ENCODE measurements around the gene DSCAML1.

The DSCAML1 gene

DNA sequence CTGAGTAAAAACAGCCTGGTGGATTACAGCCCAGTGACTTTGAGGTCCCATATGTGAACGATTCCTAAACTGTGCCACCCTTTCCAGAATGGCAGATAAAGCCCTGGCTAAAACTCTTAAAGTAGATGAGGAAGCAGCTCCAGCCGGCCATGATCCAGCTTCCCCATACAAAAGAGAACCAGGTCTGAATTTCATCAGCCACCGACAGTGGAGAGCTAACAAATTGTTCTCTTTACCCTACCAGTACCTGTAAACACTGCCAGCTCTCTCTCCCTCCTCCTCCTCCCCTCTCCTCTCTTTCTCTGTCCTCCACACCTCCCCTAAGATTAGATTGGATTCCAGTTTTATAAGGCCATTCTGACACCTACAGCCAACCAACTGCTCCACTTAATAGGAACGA is 176.9 kb downstream of the DSCAML1 start:
- peaks cover 13% of the 10 kb centered on the region for H3K27me3 Mint-ChIP-seq
- ATAC-seq (ENCODE audit: low read depth) = no peak

DNA sequence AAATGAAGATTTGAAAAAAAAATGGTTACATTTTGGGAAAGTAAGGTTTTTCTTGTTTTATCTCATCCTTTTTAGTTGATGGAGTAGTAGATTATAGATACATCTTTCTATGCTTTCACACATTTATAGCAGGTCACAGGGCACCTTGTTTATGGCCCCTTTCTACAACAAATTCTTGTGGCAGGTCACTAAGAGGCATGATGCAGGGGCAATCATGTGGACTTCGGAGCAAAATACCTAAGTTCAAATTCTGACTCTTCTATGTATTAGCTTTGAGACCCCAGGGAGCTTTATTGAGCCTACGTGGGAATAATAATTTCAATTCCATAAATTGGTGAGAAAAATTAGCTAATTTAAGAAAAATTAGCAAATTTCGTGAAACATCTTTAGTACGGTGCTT is 177.4 kb downstream of the DSCAML1 start:
- Mint-ChIP-seq H3K9me3 (peaks cover 2% of the 10 kb centered on the region), H3K36me3 (no peaks in the 10 kb centered on the region), H3K4me3 (no peak overlapping the region), H3K27ac (no peak overlapping the region), H3K27me3 (peaks cover 13% of the 10 kb centered on the region), H3K4me1 (no peaks in the 10 kb centered on the region)
- DNase-seq (ENCODE audit: low spot score in 2 of 2) (no peak), ATAC-seq (ENCODE audit: low read depth) (no peak)

More for the DNA sequence above, 176.9 kb downstream of the DSCAML1 start:
- no peak for DNase-seq (ENCODE audit: low spot score in 2 of 2)
- Mint-ChIP-seq H3K27ac (no peak overlapping the region), H3K9me3 (peaks cover 2% of the 10 kb centered on the region), H3K4me3 (no peak overlapping the region), H3K4me1 (no peaks in the 10 kb centered on the region), H3K36me3 (no peaks in the 10 kb centered on the region)

DNA sequence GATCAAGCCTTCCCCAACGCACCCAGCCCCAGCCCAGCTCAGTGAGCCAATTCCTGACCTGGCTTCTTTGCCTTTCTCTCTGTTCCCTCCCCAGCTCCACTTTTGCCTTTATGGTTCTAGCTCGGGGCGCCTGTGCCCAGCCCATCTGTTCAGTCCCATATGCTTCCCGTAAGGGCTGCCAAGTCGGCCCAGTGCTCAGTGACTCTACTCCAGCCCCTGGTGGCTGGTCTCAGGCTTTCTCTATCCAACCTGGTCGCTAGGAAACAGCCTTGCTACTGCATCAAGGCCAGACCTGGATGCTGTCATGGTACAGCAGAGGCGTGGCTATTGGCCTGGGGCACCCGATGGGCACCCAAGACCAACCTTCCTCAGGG is 178.0 kb downstream of the DSCAML1 start:
- Mint-ChIP-seq H3K27me3 (peaks cover 18% of the 10 kb centered on the region), H3K36me3 (no peaks in the 10 kb centered on the region), H3K9me3 (peaks cover 2% of the 10 kb centered on the region), H3K4me1 (no peaks in the 10 kb centered on the region), H3K4me3 (no peak overlapping the region), H3K27ac (no peak overlapping the region)
- ATAC-seq (ENCODE audit: low read depth) = no peak
- no peak for DNase-seq (ENCODE audit: low spot score in 2 of 2)

DNA sequence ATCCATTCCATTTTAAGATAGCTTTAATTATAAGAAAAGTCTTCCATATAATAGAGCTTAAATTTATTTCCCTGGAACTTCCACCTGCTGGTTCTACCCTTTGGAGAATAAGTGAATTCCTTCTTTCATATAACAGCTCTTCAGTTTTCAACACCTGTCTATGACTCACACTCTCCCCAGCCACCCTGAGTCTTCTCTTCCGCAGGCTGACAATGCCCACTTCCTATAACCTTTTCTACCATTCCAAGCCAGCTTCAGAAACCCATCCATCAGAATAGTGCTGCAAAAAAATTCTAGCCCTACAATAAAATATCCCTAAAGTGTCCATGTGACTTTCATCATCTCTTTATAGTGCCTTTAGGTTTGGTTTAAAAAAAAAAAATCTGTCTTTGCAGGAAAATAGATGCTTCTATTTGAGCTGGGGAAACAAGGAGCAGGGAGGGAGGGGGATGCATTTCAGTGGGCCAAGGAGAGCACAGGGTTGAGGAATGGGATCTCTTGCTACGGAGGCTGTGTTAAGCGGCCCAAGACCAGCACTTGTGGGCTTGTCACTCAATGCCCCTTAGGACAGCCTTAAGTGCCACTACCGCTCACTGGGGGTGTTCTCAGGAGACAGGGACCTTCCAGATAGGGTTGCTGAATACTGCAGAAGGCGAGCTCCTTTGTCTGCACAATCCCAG is 178.6 kb downstream of the DSCAML1 start:
- Mint-ChIP-seq H3K27ac (no peak overlapping the region), H3K4me1 (no peaks in the 10 kb centered on the region), H3K4me3 (no peak overlapping the region), H3K9me3 (peaks cover 2% of the 10 kb centered on the region), H3K36me3 (no peaks in the 10 kb centered on the region), H3K27me3 (peaks cover 16% of the 10 kb centered on the region)
- DNase-seq (ENCODE audit: low spot score in 2 of 2) (no peak), ATAC-seq (ENCODE audit: low read depth) (no peak)

DNA sequence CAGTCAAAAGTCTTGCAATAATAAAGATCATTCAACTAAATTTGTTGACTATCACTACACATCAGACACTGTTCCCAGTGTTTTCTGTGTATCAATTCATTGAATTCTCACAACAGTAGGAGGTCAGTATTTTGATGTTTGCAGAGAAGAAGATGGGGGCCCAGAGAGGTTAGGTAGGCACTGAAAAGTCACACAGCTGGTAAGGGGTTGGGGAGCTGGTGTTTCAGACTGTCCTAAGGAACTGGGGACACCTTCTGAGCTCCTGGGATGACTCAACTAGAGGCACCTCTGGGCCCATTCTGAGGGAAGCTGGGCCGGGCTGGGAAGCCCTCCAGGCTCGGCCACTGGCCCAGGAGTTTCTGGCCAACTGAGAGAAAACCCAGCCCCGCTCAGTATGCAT is 180.0 kb downstream of the DSCAML1 start:
- Mint-ChIP-seq H3K4me3 (no peak overlapping the region), H3K9me3 (peaks cover 2% of the 10 kb centered on the region), H3K36me3 (no peaks in the 10 kb centered on the region), H3K27ac (no peak overlapping the region), H3K4me1 (no peaks in the 10 kb centered on the region), H3K27me3 (peaks cover 21% of the 10 kb centered on the region)
- DNase-seq (ENCODE audit: low spot score in 2 of 2) (no peak), ATAC-seq (ENCODE audit: low read depth) (no peak)

DNA sequence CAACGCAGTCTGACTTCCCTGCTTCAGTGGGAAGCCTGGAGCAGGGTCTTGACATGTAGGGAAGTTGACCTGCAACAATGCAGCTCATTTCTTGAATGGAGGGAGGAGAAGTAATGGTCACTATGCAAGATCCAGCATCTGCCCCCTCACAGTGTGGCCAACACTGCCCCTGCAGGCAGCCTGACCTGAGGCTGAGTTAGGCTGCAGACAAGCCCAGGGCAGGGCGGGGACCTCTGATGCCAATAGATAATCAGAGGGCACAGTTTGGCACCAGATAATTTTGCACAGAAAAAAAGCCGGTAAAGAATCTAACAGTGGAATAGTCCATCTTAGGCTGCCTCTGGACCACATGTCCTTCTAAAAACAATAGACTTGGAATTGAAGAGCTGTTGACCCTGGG is 182.3 kb downstream of the DSCAML1 start:
- no peaks in the 10 kb centered on the region for H3K9me3 Mint-ChIP-seq

DNA sequence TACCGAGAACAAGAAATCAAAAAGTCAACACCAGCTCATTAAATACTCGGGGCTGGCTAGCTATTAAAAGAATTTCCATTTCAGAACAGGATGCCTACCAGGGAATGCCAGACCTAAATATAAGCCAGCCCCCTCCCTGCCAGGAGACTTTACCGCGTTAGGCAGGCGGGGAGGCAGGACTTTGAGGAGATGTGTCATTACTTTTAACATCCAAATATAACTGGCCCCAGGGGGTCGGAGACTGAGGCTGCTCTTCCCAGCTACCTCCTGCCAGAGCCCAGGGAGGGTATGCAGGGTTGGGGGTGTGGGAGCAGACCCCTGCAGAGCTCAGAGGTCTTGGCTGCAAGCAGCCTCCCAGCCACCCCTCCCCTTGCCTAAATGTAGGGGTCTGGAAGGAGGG is 183.5 kb downstream of the DSCAML1 start:
- Mint-ChIP-seq H3K27ac (no peak overlapping the region), H3K9me3 (no peaks in the 10 kb centered on the region), H3K36me3 (no peaks in the 10 kb centered on the region), H3K27me3 (peaks cover 22% of the 10 kb centered on the region), H3K4me1 (peaks cover 10% of the 10 kb centered on the region), H3K4me3 (no peak overlapping the region)
- DNase-seq (ENCODE audit: low spot score in 2 of 2) = no peak
- no peak for ATAC-seq (ENCODE audit: low read depth)

More for the DNA sequence above, 182.3 kb downstream of the DSCAML1 start:
- H3K4me1 Mint-ChIP-seq = peaks cover 9% of the 10 kb centered on the region
- no peaks in the 10 kb centered on the region for H3K36me3 Mint-ChIP-seq
- H3K27me3 Mint-ChIP-seq = peaks cover 22% of the 10 kb centered on the region
- no peak overlapping the region for H3K27ac Mint-ChIP-seq
- no peak for ATAC-seq (ENCODE audit: low read depth)
- no peak overlapping the region for H3K4me3 Mint-ChIP-seq
- no peak for DNase-seq (ENCODE audit: low spot score in 2 of 2)

DNA sequence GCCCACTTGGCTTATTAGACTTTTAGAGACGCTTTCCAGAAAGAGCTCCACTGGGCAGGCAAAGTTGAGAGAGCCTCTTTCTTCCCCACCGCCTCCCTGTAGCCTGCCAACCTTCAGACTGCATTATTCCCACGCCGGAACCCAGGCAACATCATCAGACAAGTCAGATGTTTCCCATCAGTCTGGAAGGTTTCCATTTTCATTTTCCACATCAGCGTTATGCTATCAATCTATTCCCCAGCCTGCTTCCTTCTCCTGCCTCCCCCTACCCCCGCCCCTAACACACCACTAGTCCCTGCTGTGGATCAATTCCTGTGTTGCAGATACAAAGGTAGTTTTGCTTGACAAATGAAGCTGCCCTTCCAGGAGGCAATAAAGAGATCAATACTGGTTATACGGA is 184.8 kb downstream of the DSCAML1 start:
- peaks cover 16% of the 10 kb centered on the region for H3K27me3 Mint-ChIP-seq
- peaks cover 10% of the 10 kb centered on the region for H3K4me1 Mint-ChIP-seq
- H3K27ac Mint-ChIP-seq = no peak overlapping the region
- DNase-seq (ENCODE audit: low spot score in 2 of 2) (no peak), ATAC-seq (ENCODE audit: low read depth) (no peak)
- H3K4me3 Mint-ChIP-seq = no peak overlapping the region
- no peaks in the 10 kb centered on the region for H3K9me3 Mint-ChIP-seq
- H3K36me3 Mint-ChIP-seq = no peaks in the 10 kb centered on the region

DNA sequence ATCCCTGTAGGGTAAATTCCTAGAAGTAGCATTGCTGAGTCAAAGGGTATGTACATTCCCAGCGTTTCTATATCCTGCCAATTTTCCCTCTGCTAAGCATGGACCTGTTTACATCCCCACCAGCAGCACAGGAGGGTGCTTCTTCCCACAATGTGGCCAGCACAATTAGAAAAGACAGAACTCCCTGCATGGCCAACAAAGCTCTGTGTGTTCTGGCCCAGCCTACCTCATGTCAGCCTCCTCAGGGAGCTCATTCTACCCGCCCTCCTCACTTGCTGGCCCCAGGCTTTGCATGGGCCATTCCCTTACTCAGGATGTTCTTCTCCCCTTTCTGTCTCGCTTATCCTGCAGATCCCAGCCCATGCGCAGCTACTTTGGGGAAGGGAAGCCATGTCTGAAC is 186.1 kb downstream of the DSCAML1 start:
- Mint-ChIP-seq H3K27ac (no peak overlapping the region), H3K9me3 (no peaks in the 10 kb centered on the region), H3K36me3 (no peaks in the 10 kb centered on the region), H3K27me3 (peaks cover 12% of the 10 kb centered on the region), H3K4me1 (peaks cover 13% of the 10 kb centered on the region), H3K4me3 (no peak overlapping the region)
- no peak for ATAC-seq (ENCODE audit: low read depth)
- DNase-seq (ENCODE audit: low spot score in 2 of 2) = no peak

DNA sequence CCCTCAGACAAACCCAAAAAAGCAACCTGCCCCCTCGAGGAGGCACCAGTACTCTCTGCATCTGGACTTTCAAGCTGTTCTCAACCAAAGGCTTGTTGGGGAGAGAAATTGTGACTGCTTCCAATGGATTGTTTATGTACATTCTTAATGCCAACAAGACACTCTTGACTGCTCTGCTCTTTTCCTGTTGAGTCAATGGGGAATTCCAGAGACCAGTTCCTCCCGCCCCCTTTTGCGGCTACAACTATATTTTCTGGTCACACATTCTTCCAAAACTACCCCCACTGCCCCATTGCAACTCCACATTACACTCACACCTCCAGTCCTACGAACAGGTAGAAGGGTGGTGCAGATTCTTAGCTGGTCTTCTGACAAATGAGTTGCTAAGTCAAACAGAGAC is 187.0 kb downstream of the DSCAML1 start:
- H3K27me3 Mint-ChIP-seq = peaks cover 15% of the 10 kb centered on the region
- no peak for ATAC-seq (ENCODE audit: low read depth)
- no peak for DNase-seq (ENCODE audit: low spot score in 2 of 2)

DNA sequence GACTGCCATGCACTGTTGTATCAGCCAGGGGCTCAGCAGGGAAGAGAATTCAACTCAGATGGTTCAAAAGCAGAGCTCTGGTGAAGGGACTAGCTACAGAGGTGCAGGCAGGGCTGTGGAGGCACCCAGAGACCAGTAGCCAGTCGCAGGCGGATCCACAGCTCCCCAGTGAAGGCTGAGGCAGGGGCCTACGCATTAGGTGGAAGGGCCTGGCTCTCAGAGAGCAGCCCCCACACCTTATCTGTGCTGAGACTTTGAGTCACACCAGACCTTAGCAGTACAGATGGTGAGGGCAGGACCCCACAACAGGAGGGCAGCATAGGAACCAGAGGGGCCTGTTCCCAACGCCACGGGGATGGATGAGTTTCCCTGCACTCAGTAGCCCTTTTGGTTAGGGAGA is 189.6 kb downstream of the DSCAML1 start:
- H3K36me3 Mint-ChIP-seq = no peaks in the 10 kb centered on the region
- H3K27me3 Mint-ChIP-seq = peaks cover 8% of the 10 kb centered on the region
- H3K9me3 Mint-ChIP-seq = no peaks in the 10 kb centered on the region
- no peak overlapping the region for H3K27ac Mint-ChIP-seq
- H3K4me3 Mint-ChIP-seq = no peak overlapping the region
- ATAC-seq (ENCODE audit: low read depth) (no peak), DNase-seq (ENCODE audit: low spot score in 2 of 2) (no peak)
- peaks cover 13% of the 10 kb centered on the region for H3K4me1 Mint-ChIP-seq

More for the DNA sequence above, 187.0 kb downstream of the DSCAML1 start:
- Mint-ChIP-seq H3K27ac (no peak overlapping the region), H3K4me1 (peaks cover 13% of the 10 kb centered on the region), H3K4me3 (no peak overlapping the region), H3K9me3 (no peaks in the 10 kb centered on the region), H3K36me3 (no peaks in the 10 kb centered on the region)

DNA sequence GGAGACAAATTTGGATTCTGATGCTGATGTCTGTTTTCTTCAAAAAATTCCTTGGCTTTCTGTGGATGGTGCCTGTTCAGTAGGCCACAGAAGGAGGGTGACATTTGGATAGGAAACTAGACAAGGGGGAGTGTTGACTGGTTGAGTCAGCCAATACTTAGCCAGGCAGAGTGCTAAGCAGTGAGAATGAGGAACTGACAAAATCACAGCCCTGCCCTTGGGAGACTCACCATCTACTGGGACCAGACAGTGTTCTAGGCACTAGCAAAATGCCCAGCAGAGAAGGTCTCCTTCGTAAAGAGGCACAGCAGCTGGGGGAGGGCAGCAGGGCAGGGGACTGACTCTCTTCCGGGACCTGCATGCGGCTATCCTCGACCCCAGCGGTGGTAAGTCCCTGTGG is 190.2 kb downstream of the DSCAML1 start:
- H3K4me1 Mint-ChIP-seq = peaks cover 13% of the 10 kb centered on the region
- H3K9me3 Mint-ChIP-seq = no peaks in the 10 kb centered on the region
- H3K27ac Mint-ChIP-seq = no peak overlapping the region
- no peak overlapping the region for H3K4me3 Mint-ChIP-seq
- no peaks in the 10 kb centered on the region for H3K36me3 Mint-ChIP-seq
- H3K27me3 Mint-ChIP-seq = peaks cover 5% of the 10 kb centered on the region
- ATAC-seq (ENCODE audit: low read depth) (no peak), DNase-seq (ENCODE audit: low spot score in 2 of 2) (no peak)

DNA sequence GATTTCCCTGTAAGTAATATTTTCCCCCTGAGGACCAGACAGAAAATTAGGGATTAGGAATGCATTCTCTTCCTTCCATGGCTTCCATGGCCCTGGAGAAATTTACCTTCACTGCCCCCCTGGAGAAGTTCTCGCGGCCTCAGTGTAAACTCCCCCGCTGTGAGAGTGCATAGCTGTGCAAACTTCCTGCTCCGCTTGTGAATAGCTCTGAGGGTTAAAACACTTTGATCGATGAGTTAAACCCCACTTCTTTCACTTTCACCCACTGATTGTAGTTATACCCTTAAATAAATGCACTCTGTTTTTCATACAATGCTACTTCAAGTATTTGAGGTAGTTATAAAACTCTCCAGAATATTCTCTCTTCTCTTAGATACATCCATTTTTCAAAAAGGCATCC is 190.8 kb downstream of the DSCAML1 start:
- Mint-ChIP-seq H3K27ac (no peak overlapping the region), H3K9me3 (no peaks in the 10 kb centered on the region), H3K36me3 (no peaks in the 10 kb centered on the region), H3K4me3 (no peak overlapping the region), H3K4me1 (peaks cover 13% of the 10 kb centered on the region), H3K27me3 (peaks cover 5% of the 10 kb centered on the region)
- no peak for ATAC-seq (ENCODE audit: low read depth)
- DNase-seq (ENCODE audit: low spot score in 2 of 2) = no peak

DNA sequence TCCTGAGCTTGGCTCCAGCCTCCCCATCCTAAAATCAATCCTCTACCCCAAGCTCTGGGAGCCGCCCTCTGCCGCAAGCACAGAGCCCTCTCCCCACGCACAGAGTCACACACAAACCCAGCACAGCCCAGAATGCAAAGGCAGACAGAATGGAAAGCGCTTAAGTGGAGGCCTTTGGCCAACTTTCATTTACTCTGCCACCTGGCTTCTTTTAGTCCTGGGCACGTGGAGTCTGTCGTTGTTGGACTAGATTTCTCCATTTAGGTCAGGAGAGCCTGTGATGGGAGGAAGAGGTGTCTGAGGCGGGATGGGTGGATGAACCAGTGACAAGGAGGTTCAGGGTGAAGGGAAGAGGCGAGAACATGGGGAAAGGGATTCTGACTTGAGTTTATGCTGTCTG is 191.7 kb downstream of the DSCAML1 start:
- no peak overlapping the region for H3K27ac Mint-ChIP-seq
- H3K9me3 Mint-ChIP-seq = no peaks in the 10 kb centered on the region
- peaks cover 10% of the 10 kb centered on the region for H3K4me1 Mint-ChIP-seq
- no peak for ATAC-seq (ENCODE audit: low read depth)
- no peak for DNase-seq (ENCODE audit: low spot score in 2 of 2)
- no peaks in the 10 kb centered on the region for H3K36me3 Mint-ChIP-seq
- peaks cover 5% of the 10 kb centered on the region for H3K27me3 Mint-ChIP-seq
- no peak overlapping the region for H3K4me3 Mint-ChIP-seq

DNA sequence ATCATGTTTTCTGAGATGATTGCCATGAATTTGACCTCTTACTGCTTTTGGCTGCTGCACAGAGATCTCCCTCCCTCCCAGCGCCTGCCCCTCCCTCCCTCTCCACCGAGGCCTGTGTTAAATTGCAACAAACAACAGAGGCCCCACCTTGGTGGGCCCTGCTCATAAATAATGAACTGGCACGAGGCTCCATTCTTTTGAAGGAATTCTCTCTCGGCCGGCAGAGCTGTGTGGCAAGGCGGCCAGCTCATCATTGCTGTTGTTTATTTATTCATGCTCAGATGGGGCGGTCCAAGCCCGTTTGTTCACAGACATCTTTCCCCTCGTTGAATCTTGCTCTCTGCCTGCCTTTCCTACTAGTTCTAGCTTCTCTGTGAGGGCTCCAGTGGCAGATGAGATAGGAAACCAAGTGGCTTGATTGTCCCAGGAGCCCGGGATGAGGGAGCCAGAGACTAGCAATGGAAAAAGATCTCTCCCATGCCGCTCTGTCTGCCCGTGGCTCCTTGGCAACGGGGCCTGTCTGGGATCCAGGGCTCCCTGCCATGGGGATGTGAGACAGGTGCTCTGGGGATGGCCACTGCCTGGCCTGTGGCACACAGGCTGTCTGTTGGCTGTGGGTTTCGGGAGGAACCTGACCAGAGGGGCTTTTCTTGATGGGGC is 192.6 kb downstream of the DSCAML1 start:
- no peaks in the 10 kb centered on the region for H3K9me3 Mint-ChIP-seq
- peaks cover 3% of the 10 kb centered on the region for H3K4me1 Mint-ChIP-seq
- DNase-seq (ENCODE audit: low spot score in 2 of 2) (no peak), ATAC-seq (ENCODE audit: low read depth) (no peak)
- H3K36me3 Mint-ChIP-seq = no peaks in the 10 kb centered on the region
- no peak overlapping the region for H3K27ac Mint-ChIP-seq
- peaks cover 3% of the 10 kb centered on the region for H3K27me3 Mint-ChIP-seq
- H3K4me3 Mint-ChIP-seq = no peak overlapping the region

Measured in memory B cell (primary cell).